A673 (cell line): ENCODE data around the gene SNAP47.

Experiments used
- EZH2 ChIP-seq: fragments of 200-600 bp; sonication (generic); IDR thresholded peaks from 2 replicates; pipeline ENCODE4 v1.6.1; 2017; ENCODE audit warnings: borderline replicate concordance, low read depth, mild to moderate bottlenecking, mixed read lengths, antibody characterized with exemption, low read length; ENCODE audit not compliant: poor library complexity, severe bottlenecking
- TF ChIP-seq, protein P1 (sequence below): fragments of 300-800, 200-600 bp; sonication (generic); conservative IDR thresholded peaks from 2 replicates; pipeline ENCODE4 v1.5.1; 2017; ENCODE audit warnings: low read depth, mild to moderate bottlenecking, antibody characterized with exemption, low read length, moderate library complexity, mixed read lengths

DNA sequence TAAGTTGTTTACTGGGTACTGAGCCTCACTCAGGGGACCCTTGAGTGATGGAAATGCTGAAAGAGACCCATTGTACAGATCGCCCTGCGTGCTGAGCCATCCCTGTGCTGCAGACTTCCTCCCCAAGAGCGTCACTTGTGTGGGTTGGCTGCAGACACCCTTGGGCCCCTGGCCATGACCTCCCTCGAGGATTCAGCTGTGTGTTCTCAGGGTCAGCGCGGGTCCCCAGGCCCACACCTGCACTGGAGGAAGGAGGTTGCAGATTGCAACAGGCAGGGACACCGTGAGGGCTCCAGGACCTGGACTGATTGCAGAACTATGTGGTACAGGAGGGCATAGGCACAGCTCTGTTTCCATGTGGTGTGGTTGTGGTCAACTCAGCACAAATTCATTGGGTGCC is 4.4 kb downstream of the SNAP47 start:
- TF ChIP-seq, protein P1, sequence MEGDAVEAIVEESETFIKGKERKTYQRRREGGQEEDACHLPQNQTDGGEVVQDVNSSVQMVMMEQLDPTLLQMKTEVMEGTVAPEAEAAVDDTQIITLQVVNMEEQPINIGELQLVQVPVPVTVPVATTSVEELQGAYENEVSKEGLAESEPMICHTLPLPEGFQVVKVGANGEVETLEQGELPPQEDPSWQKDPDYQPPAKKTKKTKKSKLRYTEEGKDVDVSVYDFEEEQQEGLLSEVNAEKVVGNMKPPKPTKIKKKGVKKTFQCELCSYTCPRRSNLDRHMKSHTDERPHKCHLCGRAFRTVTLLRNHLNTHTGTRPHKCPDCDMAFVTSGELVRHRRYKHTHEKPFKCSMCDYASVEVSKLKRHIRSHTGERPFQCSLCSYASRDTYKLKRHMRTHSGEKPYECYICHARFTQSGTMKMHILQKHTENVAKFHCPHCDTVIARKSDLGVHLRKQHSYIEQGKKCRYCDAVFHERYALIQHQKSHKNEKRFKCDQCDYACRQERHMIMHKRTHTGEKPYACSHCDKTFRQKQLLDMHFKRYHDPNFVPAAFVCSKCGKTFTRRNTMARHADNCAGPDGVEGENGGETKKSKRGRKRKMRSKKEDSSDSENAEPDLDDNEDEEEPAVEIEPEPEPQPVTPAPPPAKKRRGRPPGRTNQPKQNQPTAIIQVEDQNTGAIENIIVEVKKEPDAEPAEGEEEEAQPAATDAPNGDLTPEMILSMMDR, result no peak
- no peak for TF ChIP-seq EZH2
